ENCODE results near the gene HOTAIR. TPM values are rescaled to one million over a fixed set of nuclear protein-coding genes. Genes with fewer than 3 reads are reported as not detected.

HOTAIR gene
- total RNA-seq, 1 experiment from 2014 or later, result not detected

DNA sequence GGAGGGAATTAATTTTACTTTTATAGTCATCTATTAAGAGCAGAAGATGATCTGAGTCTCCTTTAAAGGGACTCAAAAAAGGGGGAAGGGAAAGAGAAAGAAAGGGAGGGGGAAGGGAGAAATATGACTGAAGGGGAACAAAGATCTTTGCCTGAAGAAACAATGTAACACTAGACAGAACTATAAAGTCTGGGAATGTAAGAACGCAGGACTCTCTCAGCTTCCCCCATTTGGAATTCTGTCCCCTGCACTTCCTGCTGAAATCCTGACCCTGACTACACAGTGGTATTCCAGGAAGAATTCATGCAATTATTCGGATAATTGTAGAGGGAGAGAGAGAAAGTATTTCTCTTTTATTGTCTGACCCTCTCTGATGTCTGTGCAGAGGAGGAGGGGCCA lies 10.4 kb downstream of the HOTAIR start:
- no peaks in the 10 kb centered on the region for H3K36me3 Mint-ChIP-seq
- peaks cover 23% of the 10 kb centered on the region for H3K4me1 Mint-ChIP-seq
- no peak for DNase-seq (ENCODE audit: low spot score)
- H3K9me3 Mint-ChIP-seq, result no peaks in the 10 kb centered on the region
- ChIA-PET CTCF (no interaction called here), POLR2A (no interaction called here)
- no peak overlapping the region for H3K4me3 Mint-ChIP-seq
- TF ChIP-seq AR (CRISPR knock-in tag; IDR thresholded peaks at IDR 0.05), result no peak
- no peak for TF ChIP-seq ERG (CRISPR knock-in tag; IDR thresholded peaks at IDR 0.05)
- TF ChIP-seq ZBTB21 (CRISPR knock-in tag; IDR thresholded peaks at IDR 0.05; ENCODE audit: borderline replicate concordance), result no peak
- TF ChIP-seq KAT7 (CRISPR knock-in tag; IDR thresholded peaks at IDR 0.05; ENCODE audit: borderline replicate concordance), result no peak
- TF ChIP-seq, protein P1, sequence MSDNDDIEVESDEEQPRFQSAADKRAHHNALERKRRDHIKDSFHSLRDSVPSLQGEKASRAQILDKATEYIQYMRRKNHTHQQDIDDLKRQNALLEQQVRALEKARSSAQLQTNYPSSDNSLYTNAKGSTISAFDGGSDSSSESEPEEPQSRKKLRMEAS (CRISPR knock-in tag; IDR thresholded peaks at IDR 0.05), result no peak
- TF ChIP-seq, protein P2, sequence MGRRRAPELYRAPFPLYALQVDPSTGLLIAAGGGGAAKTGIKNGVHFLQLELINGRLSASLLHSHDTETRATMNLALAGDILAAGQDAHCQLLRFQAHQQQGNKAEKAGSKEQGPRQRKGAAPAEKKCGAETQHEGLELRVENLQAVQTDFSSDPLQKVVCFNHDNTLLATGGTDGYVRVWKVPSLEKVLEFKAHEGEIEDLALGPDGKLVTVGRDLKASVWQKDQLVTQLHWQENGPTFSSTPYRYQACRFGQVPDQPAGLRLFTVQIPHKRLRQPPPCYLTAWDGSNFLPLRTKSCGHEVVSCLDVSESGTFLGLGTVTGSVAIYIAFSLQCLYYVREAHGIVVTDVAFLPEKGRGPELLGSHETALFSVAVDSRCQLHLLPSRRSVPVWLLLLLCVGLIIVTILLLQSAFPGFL (CRISPR knock-in tag; IDR thresholded peaks at IDR 0.05; ENCODE audit: borderline replicate concordance), result no peak
- no peak for TF ChIP-seq PRRX2 (CRISPR knock-in tag; IDR thresholded peaks at IDR 0.05)
- TF ChIP-seq FOXP1 (CRISPR knock-in tag; IDR thresholded peaks at IDR 0.05; ENCODE audit: borderline replicate concordance), result no peak
- TF ChIP-seq JAZF1 (CRISPR knock-in tag; IDR thresholded peaks at IDR 0.05), result no peak
- TF ChIP-seq, protein P3, sequence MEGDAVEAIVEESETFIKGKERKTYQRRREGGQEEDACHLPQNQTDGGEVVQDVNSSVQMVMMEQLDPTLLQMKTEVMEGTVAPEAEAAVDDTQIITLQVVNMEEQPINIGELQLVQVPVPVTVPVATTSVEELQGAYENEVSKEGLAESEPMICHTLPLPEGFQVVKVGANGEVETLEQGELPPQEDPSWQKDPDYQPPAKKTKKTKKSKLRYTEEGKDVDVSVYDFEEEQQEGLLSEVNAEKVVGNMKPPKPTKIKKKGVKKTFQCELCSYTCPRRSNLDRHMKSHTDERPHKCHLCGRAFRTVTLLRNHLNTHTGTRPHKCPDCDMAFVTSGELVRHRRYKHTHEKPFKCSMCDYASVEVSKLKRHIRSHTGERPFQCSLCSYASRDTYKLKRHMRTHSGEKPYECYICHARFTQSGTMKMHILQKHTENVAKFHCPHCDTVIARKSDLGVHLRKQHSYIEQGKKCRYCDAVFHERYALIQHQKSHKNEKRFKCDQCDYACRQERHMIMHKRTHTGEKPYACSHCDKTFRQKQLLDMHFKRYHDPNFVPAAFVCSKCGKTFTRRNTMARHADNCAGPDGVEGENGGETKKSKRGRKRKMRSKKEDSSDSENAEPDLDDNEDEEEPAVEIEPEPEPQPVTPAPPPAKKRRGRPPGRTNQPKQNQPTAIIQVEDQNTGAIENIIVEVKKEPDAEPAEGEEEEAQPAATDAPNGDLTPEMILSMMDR (IDR thresholded peaks at IDR 0.05), result no peak
- no peak for TF ChIP-seq CREB1 (CRISPR knock-in tag; IDR thresholded peaks at IDR 0.05)
- no peak overlapping the region for H3K27ac Mint-ChIP-seq
- no peak for ATAC-seq
- peaks cover 100% of the 10 kb centered on the region for H3K27me3 Mint-ChIP-seq (ENCODE audit: low read depth)

GRCh38 chr12:53963434-53964314 lies 11.1 kb downstream of the HOTAIR start:
- Mint-ChIP-seq H3K4me1 (peaks cover 23% of the 10 kb centered on the region), H3K9me3 (no peaks in the 10 kb centered on the region), H3K36me3 (no peaks in the 10 kb centered on the region), H3K27ac (no peak overlapping the region), H3K4me3 (no peak overlapping the region), H3K27me3 (ENCODE audit: low read depth) (peaks cover 100% of the 10 kb centered on the region)
- no peak for DNase-seq (ENCODE audit: low spot score)
- ATAC-seq, result no peak
- ChIA-PET POLR2A (no interaction called here), CTCF (interaction anchor here (1.0 to 1.5 kb wide), 3 partner anchors 11 to 206 kb away, joined by 3 to 4 read pairs (median 3); partner anchors contain the start of gene HOXC10)
- no peak for TF ChIP-seq SMAD4 (CRISPR knock-in tag; IDR thresholded peaks at IDR 0.05)
- TF ChIP-seq, protein P4, sequence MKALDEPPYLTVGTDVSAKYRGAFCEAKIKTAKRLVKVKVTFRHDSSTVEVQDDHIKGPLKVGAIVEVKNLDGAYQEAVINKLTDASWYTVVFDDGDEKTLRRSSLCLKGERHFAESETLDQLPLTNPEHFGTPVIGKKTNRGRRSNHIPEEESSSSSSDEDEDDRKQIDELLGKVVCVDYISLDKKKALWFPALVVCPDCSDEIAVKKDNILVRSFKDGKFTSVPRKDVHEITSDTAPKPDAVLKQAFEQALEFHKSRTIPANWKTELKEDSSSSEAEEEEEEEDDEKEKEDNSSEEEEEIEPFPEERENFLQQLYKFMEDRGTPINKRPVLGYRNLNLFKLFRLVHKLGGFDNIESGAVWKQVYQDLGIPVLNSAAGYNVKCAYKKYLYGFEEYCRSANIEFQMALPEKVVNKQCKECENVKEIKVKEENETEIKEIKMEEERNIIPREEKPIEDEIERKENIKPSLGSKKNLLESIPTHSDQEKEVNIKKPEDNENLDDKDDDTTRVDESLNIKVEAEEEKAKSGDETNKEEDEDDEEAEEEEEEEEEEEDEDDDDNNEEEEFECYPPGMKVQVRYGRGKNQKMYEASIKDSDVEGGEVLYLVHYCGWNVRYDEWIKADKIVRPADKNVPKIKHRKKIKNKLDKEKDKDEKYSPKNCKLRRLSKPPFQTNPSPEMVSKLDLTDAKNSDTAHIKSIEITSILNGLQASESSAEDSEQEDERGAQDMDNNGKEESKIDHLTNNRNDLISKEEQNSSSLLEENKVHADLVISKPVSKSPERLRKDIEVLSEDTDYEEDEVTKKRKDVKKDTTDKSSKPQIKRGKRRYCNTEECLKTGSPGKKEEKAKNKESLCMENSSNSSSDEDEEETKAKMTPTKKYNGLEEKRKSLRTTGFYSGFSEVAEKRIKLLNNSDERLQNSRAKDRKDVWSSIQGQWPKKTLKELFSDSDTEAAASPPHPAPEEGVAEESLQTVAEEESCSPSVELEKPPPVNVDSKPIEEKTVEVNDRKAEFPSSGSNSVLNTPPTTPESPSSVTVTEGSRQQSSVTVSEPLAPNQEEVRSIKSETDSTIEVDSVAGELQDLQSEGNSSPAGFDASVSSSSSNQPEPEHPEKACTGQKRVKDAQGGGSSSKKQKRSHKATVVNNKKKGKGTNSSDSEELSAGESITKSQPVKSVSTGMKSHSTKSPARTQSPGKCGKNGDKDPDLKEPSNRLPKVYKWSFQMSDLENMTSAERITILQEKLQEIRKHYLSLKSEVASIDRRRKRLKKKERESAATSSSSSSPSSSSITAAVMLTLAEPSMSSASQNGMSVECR (CRISPR knock-in tag; IDR thresholded peaks at IDR 0.05; ENCODE audit: borderline replicate concordance), result no peak
- TF ChIP-seq, protein P5, sequence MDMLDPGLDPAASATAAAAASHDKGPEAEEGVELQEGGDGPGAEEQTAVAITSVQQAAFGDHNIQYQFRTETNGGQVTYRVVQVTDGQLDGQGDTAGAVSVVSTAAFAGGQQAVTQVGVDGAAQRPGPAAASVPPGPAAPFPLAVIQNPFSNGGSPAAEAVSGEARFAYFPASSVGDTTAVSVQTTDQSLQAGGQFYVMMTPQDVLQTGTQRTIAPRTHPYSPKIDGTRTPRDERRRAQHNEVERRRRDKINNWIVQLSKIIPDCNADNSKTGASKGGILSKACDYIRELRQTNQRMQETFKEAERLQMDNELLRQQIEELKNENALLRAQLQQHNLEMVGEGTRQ (CRISPR knock-in tag; IDR thresholded peaks at IDR 0.05), result no peak
- no peak for TF ChIP-seq E2F4 (CRISPR knock-in tag; IDR thresholded peaks at IDR 0.05; ENCODE audit: borderline replicate concordance, low read depth)

Measured in WTC11 (cell line).